ENCODE results near the gene ARID1B.
"Not testable (repeated sequence)": the region's sequence is repeated elsewhere in the genome, so short reads cannot be mapped to it uniquely, and the experiment has no call there.

Gene ARID1B

DNA sequence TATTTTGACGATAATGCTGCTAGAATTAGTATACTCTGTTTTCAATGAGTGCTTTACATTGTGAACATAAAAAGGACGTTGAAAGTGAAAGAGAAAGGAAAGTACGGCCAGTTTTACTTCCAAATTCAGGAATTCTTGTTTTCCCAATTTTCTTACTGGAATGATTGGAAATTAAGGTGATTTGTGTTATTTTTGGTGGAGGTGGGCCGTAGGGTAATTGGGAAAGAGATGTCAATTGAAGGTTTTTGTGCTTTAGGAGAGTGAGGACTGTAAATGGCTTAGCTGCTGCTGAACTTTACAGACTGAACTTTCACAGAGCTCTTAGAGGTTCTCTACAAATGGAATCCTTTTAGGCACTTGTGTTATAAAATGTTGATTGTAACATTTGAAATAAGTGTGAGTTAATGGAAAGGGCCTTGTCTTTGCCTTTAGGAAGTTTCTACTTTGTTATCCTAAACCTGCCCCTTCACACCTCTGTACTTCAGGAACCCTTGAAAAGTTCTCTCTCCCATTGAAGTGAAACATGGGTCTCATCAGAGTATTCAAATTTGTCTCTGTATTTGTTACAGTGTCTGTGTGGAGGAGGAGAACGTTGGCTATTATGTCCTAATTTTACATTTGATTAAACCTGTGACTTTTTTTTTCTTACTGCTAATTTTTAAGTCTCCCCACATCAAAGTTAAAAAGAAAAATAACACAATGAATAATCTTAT is 256.4 kb downstream of the ARID1B start:
- DNase-seq: no peak

DNA sequence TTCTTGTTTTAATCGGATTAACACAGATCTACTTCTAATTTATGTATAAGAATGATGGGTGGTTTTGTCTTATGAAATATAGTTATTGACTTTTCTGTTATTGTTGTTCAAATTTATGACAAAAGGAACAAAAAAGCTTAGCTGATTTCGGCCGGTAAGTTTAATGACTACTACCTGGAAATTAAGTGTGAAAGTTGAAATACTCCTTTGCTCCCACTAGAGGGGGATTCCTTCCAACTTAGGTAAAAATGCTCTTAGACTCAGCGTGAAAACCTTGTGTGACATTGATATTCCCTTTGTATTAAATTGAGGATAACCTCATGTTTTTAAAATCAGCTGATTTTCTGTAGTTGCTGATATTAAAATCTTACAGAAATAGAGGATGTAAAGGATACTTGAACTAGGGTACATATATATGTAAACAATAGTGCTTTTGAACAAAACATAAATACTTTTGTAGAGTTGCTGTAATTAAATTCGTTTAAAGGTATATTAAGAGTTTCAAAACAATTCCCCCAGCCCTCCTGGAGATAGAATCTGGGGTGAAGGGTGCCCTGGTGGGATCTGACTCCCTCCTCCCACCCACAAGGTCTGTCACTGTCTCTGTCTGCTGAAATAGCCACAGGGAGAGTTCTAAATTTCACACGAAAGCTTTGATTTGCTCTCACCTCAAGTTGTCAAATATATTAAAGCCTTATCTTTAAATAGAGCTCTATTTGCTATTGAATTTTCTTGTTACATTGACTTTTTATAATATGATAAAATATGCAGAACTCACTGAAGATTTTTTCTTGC is 257.5 kb downstream of the ARID1B start:
- no peak for DNase-seq

DNA sequence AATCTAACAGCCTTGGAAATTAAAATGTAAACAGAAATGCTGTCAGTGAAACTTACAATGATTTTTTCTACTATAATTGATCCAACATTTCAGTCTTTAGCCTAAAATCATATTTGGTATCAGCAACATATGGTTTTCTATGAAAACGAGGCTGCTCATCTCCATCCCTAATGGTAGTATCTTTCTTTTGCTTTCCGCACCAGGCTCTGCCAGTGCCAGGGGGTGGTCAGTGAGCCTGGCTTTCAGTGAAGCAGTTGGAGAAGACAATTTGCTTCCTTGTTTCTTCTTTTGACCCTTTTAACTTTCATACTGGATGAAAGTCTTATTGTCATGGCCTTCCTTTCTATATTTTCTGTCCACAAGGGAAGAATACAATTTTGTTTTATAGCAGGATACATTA is 258.4 kb downstream of the ARID1B start:
- no peak for DNase-seq

DNA sequence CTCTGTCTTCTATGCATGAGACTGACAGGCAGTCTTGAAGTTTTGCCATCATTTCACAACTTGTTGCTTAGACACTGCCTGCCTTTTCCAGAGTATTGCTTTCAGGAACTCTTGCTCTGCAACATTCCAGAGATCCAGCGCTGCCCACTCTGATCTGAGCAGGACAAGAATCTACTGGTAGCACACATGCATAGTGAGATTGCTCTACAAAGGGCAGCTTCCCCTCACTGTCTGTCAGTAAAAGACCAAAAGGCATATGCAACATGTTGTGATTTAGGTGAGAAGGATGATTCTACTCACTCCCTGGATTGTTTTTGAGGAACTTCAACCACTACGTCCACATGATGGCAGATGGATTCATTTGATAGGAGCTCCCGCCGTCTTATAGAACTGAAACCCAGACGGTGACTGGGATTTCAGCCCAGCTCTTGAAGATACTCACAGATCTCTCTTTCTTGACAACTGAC is 259.1 kb downstream of the ARID1B start:
- DNase-seq: no peak

DNA sequence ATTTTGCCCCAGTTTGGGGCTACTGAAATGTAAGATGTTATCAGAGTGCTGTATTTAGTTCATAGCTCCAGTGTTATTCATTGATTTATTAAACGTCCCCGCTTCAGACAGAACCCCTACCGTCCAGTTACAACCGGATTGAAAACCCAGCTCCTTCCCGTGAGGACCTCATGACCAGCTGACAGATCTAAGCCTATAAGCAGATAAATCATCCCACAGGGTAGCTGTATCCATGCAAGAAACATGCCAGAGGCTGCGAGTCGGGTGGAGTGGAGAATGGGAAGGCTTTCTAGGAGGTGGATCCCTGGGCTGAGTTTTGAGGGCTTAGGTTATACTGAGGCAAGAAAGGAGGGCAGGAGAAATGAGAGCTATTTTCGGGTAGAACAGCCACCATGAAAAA is 260.0 kb downstream of the ARID1B start:
- no peak for DNase-seq

DNA sequence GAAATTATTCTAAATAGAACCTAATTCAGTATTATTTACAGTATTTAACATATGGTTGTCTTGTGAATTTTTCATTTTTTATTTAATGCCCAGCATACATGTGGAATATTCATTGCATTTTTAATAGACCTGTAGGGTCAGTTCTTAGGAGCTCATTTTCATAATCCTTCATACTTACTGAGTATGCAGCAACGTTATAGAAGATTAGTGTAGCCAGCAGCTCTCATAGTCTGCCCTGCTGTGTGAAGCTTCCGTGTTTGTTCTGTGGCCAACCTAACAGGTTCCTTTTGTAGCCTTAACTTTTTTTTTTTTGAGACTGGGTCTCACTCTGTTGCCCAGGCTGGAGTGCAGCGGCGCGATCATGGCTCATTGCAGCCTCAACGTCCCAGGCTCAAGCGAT is 261.4 kb downstream of the ARID1B start:
- DNase-seq: no peak

DNA sequence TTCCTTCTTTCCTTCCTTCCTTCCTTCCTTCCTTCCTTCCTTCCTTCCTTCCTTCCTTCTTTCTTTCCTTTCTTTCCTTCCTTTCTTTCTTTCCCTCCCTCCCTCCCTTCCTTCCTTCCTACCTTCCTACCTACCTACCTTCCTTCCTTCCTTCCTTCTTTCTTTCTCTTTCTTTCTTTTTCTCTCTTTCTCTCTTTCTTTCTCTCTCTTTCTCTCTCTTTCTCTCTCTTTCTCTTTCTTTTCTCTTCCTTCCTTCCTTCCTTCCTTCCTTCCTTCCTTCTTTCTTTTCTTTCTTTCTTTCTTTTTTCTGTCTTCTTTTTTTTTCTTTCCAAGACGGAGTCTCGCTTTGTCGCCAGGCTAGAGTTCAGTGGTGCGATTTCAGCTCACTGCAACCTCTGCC is 262.5 kb downstream of the ARID1B start:
- DNase-seq: not testable (repeated sequence)

DNA sequence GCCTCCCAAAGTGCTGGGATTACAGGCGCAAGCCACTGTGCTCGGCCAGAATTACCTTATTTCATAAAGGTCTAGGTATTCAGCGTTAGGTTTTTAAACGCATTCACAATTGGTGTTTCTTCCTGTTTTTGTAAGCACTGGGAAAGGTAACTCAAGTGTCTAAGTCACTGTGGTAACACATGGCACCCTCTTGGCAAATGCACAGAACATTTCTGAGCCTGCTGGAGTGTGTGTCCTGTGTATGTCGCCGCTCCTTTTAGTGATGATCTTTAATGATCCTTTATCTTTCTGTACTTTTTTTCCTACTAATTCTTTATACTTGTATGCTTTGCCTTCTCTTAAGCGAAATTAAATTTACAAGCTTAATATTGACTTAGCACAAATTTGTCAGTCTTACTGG is 263.0 kb downstream of the ARID1B start:
- no peak for DNase-seq

DNA sequence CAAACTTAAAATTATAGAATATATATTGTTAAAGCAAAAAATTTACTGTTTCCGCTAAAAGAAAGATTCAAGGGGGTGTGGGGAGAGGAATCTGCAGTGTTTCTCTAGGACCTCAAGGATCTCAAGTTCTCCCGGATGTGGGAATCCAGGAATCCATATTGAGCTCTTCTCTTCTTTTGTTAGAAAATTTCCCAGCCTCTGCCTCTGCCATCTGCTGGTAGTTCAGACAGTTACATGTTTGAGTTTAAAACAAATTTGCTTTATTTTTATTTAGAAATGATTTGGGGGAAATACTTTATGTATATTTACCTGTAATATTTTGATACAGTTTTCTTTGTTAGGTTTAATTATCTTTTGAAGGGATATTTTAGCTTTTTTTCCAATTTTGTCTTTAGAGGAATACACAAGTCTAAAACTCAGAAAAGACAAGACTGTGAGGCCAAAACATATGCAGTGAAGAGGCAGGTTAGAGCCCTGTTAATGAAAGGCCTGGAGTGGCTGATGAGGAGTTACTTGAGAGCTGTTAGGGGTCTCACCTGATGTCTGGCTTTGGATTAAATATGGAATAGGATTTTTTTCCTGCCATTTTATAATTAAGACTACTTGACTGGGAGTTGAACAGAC is 268.8 kb downstream of the ARID1B start:
- no peak for DNase-seq

DNA sequence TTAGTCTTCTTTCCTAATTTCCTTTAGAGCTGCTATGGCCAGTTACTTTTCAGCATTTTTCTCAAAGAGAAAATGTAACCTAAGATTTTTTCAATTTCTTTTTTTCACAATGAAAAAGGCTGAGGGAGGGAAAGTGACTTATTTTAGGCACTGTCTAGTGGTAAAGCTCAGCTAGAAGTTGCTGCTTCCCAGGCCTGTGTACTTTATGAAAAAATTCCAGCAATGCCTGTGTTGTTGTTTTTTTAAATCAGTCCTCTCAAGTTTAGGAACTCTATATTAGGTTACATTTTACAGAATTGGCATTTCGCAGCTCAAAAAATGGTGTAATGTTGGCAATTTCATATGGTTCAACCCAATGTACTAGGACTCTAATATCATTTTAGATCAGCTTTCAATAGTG is 269.6 kb downstream of the ARID1B start:
- DNase-seq: no peak

DNA sequence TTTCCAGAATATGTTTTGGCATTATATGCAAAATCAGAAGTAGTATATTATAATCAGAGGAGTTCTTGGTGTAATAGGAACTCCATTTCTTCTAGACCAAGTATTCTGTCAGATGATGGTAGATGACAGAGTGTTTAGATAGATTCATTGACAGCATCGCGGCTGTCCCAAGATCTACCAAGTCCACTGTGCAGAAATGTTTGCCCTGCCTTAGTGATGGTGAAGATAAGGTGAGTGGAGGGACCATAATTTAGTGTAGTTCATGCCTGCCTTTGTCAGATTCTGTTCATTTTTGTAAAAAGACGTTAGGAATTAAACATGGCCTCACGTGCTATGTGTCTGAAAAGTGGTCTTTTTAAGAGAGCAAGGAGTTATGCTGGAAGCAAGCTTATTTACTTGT is 270.1 kb downstream of the ARID1B start:
- no peak for DNase-seq

DNA sequence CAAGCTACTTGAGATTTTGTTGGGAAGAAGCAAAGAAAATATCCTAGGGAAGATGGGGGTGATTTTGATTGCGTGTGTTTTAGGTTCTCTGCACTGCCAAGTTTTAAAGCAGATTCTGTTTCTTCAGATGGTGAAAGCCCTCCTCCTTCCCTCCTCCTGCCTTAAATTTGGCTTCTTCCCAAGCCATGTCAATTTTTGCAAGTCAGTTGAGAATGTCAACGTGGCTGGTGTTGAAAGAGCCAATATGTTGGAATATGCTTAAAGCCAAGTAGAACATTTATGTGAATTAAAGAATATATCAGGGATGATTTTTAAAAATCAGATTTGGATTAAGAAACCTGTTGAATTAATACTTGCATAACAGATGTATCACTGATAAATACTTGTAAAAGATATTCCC is 270.8 kb downstream of the ARID1B start:
- DNase-seq: no peak

DNA sequence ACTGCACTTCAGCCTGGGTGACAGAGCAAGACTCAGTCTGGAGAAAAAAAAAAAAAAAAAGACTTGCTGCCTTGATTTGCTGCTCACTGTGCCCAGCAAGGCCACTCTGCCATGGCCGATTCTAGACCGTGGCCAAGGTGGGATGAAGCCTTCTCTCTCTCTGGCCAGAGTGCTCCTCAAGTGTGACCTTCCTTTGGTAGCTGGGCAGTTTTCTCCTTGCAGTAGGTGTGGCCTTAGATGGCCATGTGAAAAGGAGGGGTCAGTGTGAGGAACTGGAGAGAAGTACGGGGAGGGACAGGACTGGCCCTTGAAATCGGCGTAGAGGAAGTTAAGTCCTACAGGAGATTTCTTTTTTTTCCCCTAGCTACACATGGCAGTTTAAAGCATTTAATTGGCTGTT is 272.0 kb downstream of the ARID1B start:
- no peak for DNase-seq

DNA sequence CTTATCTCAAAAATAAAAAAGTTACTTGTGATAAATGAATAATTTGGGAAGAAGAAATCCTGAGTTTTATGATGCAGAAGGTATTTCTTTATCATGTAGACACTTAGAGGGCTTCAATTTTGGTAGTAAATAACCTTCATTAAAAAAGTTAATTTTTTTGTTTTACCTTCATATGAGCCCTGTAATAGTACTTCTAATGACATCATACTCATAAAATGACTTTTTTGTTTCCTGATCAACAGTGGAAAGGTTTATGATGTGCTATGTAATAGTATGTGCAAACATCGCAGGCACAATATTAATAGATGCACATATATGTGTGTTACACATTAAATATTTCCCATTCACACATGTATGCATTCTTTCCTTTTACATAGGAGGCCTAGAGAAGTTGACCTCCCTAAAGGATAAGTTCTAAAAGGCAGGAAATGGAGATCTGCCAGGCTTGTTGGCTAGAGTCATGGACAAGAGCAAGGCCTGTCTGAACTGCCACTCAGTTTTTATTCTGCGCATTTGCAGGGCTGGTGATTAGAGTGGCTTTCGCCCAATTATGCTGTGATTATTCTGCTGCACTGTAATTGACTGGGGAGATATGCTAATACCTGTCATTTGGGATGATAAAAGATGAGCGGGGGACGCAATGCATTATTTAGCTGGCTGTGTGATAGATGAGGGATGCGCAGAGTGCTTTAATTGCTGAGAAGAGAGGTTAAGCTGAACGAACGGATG is 273.5 kb downstream of the ARID1B start:
- no peak for DNase-seq

DNA sequence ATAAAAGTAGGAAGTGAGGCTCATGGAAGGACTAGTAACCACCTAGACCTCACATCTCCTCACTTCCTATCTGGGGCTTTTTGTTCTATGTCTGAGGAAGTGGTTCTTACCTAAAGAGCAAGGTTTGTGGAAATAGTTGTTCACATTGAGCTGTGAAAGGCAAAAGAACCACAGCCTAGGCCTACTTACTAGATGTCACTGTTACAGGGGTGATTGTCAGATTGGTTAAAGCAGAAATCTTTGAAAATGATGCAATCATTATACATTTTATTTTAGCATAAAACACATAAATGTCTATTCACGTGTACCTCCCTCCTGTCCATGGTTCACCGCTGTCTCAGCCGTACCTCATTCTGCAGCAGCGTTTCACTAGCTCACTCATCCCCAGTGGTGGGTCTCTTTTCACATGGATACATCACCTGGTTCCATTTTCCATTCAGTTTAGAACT is 277.4 kb downstream of the ARID1B start:
- DNase-seq: no peak

DNA sequence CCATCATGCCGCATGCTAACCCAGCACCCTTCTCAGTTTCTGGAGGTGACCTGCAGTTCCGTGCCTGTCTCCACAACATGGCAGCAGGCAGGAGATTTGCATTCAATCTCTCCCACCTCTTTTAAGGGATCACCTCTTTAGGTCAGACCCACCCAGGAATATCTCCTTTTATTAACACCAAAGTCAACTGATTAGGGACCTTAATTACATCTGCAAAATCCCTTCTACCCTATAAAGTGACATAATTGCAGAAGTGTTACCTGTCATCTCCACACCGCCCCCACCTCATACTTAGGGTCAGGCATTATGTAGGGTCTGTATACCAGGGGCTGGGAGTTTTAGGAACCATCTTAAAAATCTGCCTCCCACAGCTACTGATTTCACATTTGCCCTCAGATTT is 278.7 kb downstream of the ARID1B start:
- DNase-seq: no peak

DNA sequence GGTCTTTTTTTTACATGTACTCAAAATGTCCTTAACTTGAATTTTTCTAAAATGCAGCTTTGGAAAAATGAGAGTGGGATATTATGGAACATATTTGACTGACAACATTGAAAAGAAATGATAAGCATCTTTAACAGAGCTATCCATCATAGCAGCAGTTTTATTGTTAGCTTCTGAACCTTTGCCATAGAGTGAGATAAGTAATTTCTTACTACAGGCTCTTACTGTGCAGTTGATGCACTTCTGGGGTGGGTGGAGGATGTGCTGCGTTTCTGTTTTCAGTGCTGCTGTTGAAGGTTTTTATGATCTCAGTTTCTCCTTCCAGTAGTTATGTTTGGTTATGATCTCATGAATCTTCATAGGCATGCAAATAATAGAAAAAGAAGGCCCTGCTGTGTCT is 279.1 kb downstream of the ARID1B start:
- no peak for DNase-seq

DNA sequence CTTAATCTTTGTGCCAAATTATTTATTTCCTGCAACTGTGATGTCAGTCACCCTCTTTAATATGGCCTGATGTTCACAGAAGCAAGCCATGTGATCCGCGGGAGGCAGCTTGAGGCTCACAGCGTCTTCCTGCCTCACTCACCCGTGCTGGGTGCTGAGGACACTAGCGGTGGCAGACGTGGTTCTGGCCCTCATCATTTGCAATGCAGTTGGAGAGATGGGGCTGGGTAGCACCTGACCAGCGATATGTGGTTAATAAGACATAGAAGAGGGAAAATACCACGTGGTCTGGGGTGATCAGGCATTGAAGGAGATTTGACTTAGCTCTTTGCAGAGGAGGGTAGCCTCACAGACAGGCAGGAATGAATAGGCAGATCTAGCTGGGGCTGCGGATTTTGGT is 281.4 kb downstream of the ARID1B start:
- DNase-seq: no peak

DNA sequence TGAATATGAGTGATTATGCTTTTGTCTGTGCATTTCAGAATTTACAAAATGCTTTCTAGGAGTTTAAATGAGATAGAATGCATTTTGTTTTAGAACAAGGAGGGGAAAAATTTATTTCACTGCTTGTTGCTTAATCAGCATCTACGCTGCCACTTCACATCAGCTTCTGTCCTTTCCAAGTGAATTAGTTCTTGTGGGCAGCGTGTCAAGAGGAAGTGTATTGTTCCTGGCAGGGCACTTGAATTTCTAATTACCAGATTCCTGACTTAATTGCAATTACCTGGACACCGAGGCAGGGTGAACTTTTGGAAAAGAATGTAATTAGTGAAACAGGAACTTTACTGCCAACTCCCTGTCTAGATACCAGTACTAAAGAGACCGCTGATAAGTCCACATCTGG is 282.6 kb downstream of the ARID1B start:
- DNase-seq: no peak

DNA sequence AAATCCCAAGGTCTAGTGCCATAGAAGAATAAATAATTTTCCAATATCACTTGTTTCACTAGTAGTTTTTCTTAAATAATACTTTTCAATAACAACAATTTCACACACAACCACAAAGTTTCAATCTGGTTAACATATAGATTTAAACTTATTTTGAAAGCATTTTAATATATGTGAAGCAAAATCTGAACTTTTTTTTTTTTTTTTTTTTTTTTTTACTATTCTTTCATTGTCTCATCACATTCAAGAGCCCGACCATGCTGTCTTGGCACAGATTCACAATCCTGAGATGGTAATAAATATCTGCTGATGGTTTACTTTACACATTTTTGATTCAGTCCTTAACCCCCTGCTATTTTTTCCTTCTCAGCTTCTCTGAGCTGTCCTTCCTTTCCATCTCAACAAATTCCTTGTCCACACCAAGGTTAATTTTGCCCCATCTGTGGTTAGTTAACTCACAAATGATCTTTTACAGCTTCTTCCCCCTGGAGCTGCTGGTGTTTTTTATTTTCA is 283.3 kb downstream of the ARID1B start:
- DNase-seq: no peak

DNA sequence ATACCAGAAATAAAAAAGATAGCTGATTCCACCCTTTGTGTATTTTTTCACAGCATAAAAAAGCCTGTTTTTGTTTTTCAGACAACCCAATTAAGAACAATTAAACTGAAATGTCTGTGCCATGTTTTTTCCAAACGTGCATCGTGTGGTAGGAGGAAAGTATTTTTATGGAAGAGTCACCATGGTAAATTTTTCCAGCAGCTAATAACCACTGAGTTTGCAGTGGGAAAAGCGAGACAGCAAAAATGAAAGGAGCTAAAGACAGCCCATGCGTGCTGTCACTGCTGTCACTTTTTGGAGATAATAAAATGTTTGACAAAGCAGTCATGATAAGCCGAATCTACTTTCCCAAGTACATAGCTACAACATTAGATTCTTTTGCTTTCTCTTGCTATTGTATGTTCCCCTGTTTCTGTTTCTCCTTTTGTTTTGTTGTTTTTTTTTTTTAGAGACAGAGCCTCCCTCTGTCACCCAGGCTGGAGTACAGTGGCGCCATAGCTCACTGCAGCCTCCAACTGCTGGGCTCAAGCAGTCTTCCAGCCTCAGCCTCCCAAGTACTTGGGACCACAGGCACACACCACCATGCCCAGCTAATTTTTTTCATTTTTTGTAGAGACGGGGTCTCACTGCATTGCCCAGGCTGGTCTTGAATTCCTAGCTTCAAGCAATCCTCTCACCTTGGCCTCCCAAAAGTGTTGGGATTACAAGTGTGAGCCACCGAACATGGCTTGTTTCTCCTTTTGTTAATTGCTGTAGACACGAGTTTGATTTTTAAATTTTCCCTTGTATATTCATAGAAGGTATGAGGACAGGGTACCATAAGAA is 284.8 kb downstream of the ARID1B start:
- no peak for DNase-seq

All from CD4-positive, alpha-beta T cell treated with Interleukin-15 for 1 hour (primary cell).